ENCODE results near the gene ORAI2.
"Not testable (repeated sequence)": the region's sequence is repeated elsewhere in the genome, so short reads cannot be mapped to it uniquely, and the experiment has no call there.

The ORAI2 gene

GRCh38 chr7:102454468-102454867 is 21.1 kb downstream of the ORAI2 start:
- TF ChIP-seq SPI1 (IDR thresholded peaks at IDR 0.05; ENCODE audit: borderline replicate concordance, low read depth) (peak; percentile 65), POLR2AphosphoS5 (IDR thresholded peaks at IDR 0.05; ENCODE audit: low read depth) (peak; percentile 39; the same call in 1 of the 2 replicates), REST (IDR thresholded peaks at IDR 0.05; ENCODE audit: insufficient replicate concordance, low read depth) (no peak), CTCF (IDR thresholded peaks at IDR 0.05; ENCODE audit: insufficient read depth, low read length) (no peak), GABPA (IDR thresholded peaks at IDR 0.05; ENCODE audit: low read depth) (no peak)
- Histone ChIP-seq H3K27ac (replicated peaks) (no peak overlapping the region), H3K27me3 (ENCODE audit: insufficient read depth, poor library complexity, severe bottlenecking) (no peaks in the 10 kb centered on the region), H3K4me3 (replicated peaks; ENCODE audit: insufficient read depth, low read length) (no peak overlapping the region)
- DNase-seq (ENCODE audit: low read depth in 1 of 2, low spot score in 1 of 2), result no peak

- not testable (repeated sequence) for DNase-seq (ENCODE audit: low read depth in 1 of 2, low spot score in 1 of 2); H3K27me3 ChIP-seq (ENCODE audit: insufficient read depth, poor library complexity, severe bottlenecking); H3K4me3 ChIP-seq (replicated peaks; ENCODE audit: insufficient read depth, low read length); H3K27ac ChIP-seq (replicated peaks)
These were observed 21.6 kb downstream of the ORAI2 start for GRCh38 chr7:102454932-102455331.

GRCh38 chr7:102455596-102455995 is 22.2 kb downstream of the ORAI2 start:
- Histone ChIP-seq H3K27me3 (ENCODE audit: insufficient read depth, poor library complexity, severe bottlenecking) (no peaks in the 10 kb centered on the region), H3K27ac (replicated peaks) (no peak overlapping the region), H3K4me3 (replicated peaks; ENCODE audit: insufficient read depth, low read length) (no peak overlapping the region)
- DNase-seq (ENCODE audit: low read depth in 1 of 2, low spot score in 1 of 2), result no peak
- TF ChIP-seq SPI1 (IDR thresholded peaks at IDR 0.05; ENCODE audit: borderline replicate concordance, low read depth) (no peak), CTCF (IDR thresholded peaks at IDR 0.05; ENCODE audit: insufficient read depth, low read length) (no peak), GABPA (IDR thresholded peaks at IDR 0.05; ENCODE audit: low read depth) (no peak), REST (IDR thresholded peaks at IDR 0.05; ENCODE audit: insufficient replicate concordance, low read depth) (no peak), POLR2AphosphoS5 (IDR thresholded peaks at IDR 0.05; ENCODE audit: low read depth) (no peak)

- H3K4me3 ChIP-seq (replicated peaks; ENCODE audit: insufficient read depth, low read length), result no peak overlapping the region
- TF ChIP-seq POLR2AphosphoS5 (IDR thresholded peaks at IDR 0.05; ENCODE audit: low read depth) (no peak), GABPA (IDR thresholded peaks at IDR 0.05; ENCODE audit: low read depth) (no peak), SPI1 (IDR thresholded peaks at IDR 0.05; ENCODE audit: borderline replicate concordance, low read depth) (no peak), CTCF (IDR thresholded peaks at IDR 0.05; ENCODE audit: insufficient read depth, low read length) (no peak), REST (IDR thresholded peaks at IDR 0.05; ENCODE audit: insufficient replicate concordance, low read depth) (no peak)
- DNase-seq (ENCODE audit: low read depth in 1 of 2, low spot score in 1 of 2), result no peak
- no peak overlapping the region for H3K27ac ChIP-seq (replicated peaks)
- H3K27me3 ChIP-seq (ENCODE audit: insufficient read depth, poor library complexity, severe bottlenecking), result no peaks in the 10 kb centered on the region
These were observed 23.0 kb downstream of the ORAI2 start for GRCh38 chr7:102456327-102456726.
